Transverse colon (tissue), 4 donors: ENCODE results near the gene ATP11A. TPM values are rescaled to one million over a fixed set of nuclear protein-coding genes. Genes with fewer than 3 reads are reported as not detected.

Experiments used
- DNase-seq: peaks from one replicate; pipeline ENCODE4 v3.0.0-alpha.2; 2019
- H3K27ac ChIP-seq, 4 donors: fragments of 200-600 bp; sonication (generic); 2 replicates each; pipeline ENCODE4 v1.5.1; 2016 to 2018; ENCODE audit warnings: inconsistent platforms in 4 of 4
- H3K27me3 ChIP-seq: fragments of 200-600 bp; sonication (generic); 2 replicates; pipeline ENCODE4 v1.5.1; 2017; ENCODE audit warnings: inconsistent platforms
- H3K36me3 ChIP-seq, 4 donors: fragments of 200-600 bp; sonication (generic); 2 replicates each; pipeline ENCODE4 v1.5.1; 2017 to 2019; ENCODE audit warnings: inconsistent platforms in 4 of 4
- H3K4me1 ChIP-seq, 4 donors: fragments of 200-600 bp; sonication (generic); 2 replicates each; pipeline ENCODE4 v1.5.1; 2017 to 2020; ENCODE audit warnings: inconsistent platforms in 4 of 4
- H3K4me3 ChIP-seq, 4 donors: fragments of 200-600 bp; sonication (generic); 1 replicate in 1 of 4; 2 replicates in 3 of 4; pipeline versions ENCODE4 v1.5.1 to v1.6.1; 2017 to 2019; ENCODE audit warnings: inconsistent platforms in 4 of 4
- H3K9me3 ChIP-seq, 2 donors: fragments of 200-600 bp; sonication (generic); 2 replicates each; pipeline ENCODE4 v1.5.1; 2017 to 2019; ENCODE audit warnings: inconsistent platforms in 2 of 2
- CTCF ChIP-seq, 5 experiments: fragments of 200-600 bp in 3 of 5; fragments of 450-650 bp in 2 of 5; sonication (generic) in 3 of 5; IDR thresholded peaks; 1 replicate in 2 of 5; 2 replicates in 3 of 5; pipeline ENCODE4 v1.5.1; 2016 to 2017; ENCODE audit warnings: antibody characterized with exemption in 5 of 5, inconsistent platforms in 3 of 5, mild to moderate bottlenecking in 2 of 5, moderate library complexity in 1 of 5
- EP300 ChIP-seq: sonication (generic); formaldehyde crosslinking; IDR thresholded peaks from one replicate; pipeline ENCODE4 v1.6.1; 2017; ENCODE audit warnings: antibody characterized with exemption, low read depth
- POLR2A ChIP-seq: fragments of 450-650 bp; IDR thresholded peaks from one replicate; pipeline ENCODE4 v1.6.1; 2016; ENCODE audit warnings: antibody characterized with exemption, mild to moderate bottlenecking, moderate library complexity
- POLR2AphosphoS5 ChIP-seq, 3 donors: sonication (generic); formaldehyde crosslinking; IDR thresholded peaks; one replicate each; pipeline ENCODE4 v1.6.1; 2016; ENCODE audit warnings: antibody characterized with exemption in 3 of 3
- WGBS, 2 donors: methylation state at CpG; one replicate each; pipeline ENCODE4 v1.1.5; 2018; ENCODE audit warnings: low coverage in 1 of 2; 5-methylcytosine and 5-hydroxymethylcytosine counted together
- in situ Hi-C, 4 donors: fragments of 200-750 bp; cut with MboI; loops; one replicate each; pipeline versions ENCODE4 v1.15.0 to v1.15.1; 2017; ENCODE audit warnings: low sequenced_read_pairs in 3 of 4, low pct_ligation_motif_present in 1 of 4, low pct_unique_long_range_greater_than_20kb in 1 of 4
- intact Hi-C: fragments of 100-400 bp; cut with DNase I; formaldehyde crosslinking; loops from one replicate; pipeline ENCODE4 v1.15.1; 2023; ENCODE audit warnings: low total_unique reads
- total RNA-seq, 4 donors: library from RNA; depleted of rRNA; stranded (reverse); fragments of >200 nt; gene quantifications; one replicate each; pipeline ENCODE4 v1.1.0, GENCODE V29; 2016

ATP11A gene
- total RNA-seq, 4 donors from 2014 or later: 10.2 to 17.5 (median 13.3) TPM

DNA sequence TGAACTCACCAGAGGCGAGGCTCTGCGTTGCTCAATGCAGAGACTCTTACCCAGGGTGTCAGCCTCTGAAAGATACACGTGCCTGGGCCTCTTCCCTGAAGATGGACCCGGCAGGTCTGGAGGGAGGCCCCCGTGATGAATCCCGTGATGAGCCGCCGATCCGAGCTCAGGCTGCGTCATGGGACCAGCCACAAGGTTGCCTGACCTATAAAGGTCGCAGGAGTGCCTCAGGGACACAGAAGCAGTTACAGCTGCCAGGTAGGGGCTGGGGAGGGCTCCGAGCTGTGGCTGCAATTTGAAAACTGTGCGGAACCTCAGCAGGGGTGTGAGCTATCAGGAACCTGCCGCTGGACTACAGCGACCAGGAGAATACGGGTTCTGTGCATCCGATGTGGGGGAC lies 10.5 kb upstream of the ATP11A start:
- Histone ChIP-seq H3K27me3 (no peaks in the 10 kb centered on the region), H3K27ac (no peak overlapping the region), H3K36me3 (no peaks in the 10 kb centered on the region), H3K9me3 (no peaks in the 10 kb centered on the region), H3K4me1 (peaks cover 0 to 3% (median 0%) of the 10 kb centered on the region in 4 donors), H3K4me3 (no peak overlapping the region)
- in situ Hi-C loops (no loop called here), intact Hi-C loops (no loop called here)
- 90% methylated on average over 17 of the region's 17 CpGs; no CpG with 5 or more reads in 1 of the 2 donors for WGBS, 2 donors
- no peak for DNase-seq
- no peak for TF ChIP-seq CTCF (IDR thresholded peaks at IDR 0.05)
- no peak for TF ChIP-seq EP300
- TF ChIP-seq POLR2A: no peak
- no peak for TF ChIP-seq POLR2AphosphoS5 (IDR thresholded peaks at IDR 0.05)

- WGBS, 2 donors: 88% methylated on average over 20 of the region's 20 CpGs; no CpG with 5 or more reads in 1 of the 2 donors
- H3K27ac ChIP-seq: no peak overlapping the region
- DNase-seq: no peak
- TF ChIP-seq EP300 (no peak), POLR2AphosphoS5 (IDR thresholded peaks at IDR 0.05) (no peak), CTCF (IDR thresholded peaks at IDR 0.05) (no peak), POLR2A (no peak)
- H3K27me3 ChIP-seq: no peaks in the 10 kb centered on the region
- no peaks in the 10 kb centered on the region for H3K4me1 ChIP-seq
- H3K9me3 ChIP-seq: no peaks in the 10 kb centered on the region
- no peaks in the 10 kb centered on the region for H3K36me3 ChIP-seq
- intact Hi-C loops: loop anchor here (10.0 kb wide), 1 partner anchor 1405 kb away; no protein-coding TSS in a partner anchor
- no peak overlapping the region for H3K4me3 ChIP-seq
- in situ Hi-C loops: no loop called here
Observed at GRCh38 chr13:112679932-112680677, 9.7 kb upstream of the ATP11A start.

DNA sequence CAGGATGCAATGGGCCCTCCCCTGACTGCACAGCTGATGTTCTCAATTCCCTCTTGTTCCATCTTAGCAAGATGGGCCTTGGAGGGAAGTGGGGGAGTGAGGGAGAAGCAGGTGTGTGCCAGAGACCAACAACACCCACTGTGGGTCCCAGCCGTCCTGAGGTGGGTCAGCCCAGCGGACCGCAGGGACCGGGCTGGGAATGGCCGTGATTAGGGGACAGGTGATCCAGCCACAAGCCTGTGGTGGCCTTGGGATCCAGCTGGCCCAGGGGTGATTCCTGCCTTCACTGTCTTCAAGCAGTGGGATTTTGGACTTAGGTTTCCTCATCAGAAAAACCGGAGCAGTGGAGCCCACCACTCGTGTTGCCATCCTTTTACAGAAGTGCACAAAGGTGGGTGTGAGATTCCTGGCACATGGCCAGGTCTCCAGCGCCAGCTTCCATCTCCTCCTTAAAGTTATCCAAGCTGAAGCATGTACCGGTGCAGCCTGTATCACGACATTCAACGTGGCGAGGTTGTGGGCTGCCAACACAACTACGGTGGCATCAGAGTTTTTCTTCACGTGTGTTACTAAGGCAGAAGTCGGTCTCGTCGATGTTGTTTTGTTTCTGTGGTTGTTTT lies 9.0 kb upstream of the ATP11A start:
- DNase-seq: no peak
- H3K36me3 ChIP-seq: no peaks in the 10 kb centered on the region
- no peaks in the 10 kb centered on the region for H3K9me3 ChIP-seq
- no peaks in the 10 kb centered on the region for H3K27me3 ChIP-seq
- TF ChIP-seq CTCF (IDR thresholded peaks at IDR 0.05) (no peak), POLR2AphosphoS5 (IDR thresholded peaks at IDR 0.05) (no peak), EP300 (no peak), POLR2A (no peak)
- intact Hi-C loops (loop anchor here (10.0 kb wide), 1 partner anchor 1406 kb away; no protein-coding TSS in a partner anchor), in situ Hi-C loops (no loop called here)
- no peak overlapping the region for H3K4me3 ChIP-seq
- WGBS, 2 donors: 85 to 86% methylated on average over 4 to 17 of the region's 17 CpGs
- H3K27ac ChIP-seq: no peak overlapping the region
- H3K4me1 ChIP-seq: no peaks in the 10 kb centered on the region

GRCh38 chr13:112683581-112683980 lies 6.3 kb upstream of the ATP11A start:
- TF ChIP-seq POLR2A: no peak
- TF ChIP-seq EP300: no peak
- TF ChIP-seq CTCF (IDR thresholded peaks at IDR 0.05): no peak
- TF ChIP-seq POLR2AphosphoS5 (IDR thresholded peaks at IDR 0.05): no peak
- intact Hi-C loops: loop anchor here (10.0 kb wide), 1 partner anchor 1409 kb away; no protein-coding TSS in a partner anchor

More at GRCh38 chr13:112683581-112683980, 6.3 kb upstream of the ATP11A start:
- H3K4me3 ChIP-seq: no peak overlapping the region
- WGBS, 2 donors: 88 to 92% methylated on average over 6 to 10 of the region's 10 CpGs
- no peaks in the 10 kb centered on the region for H3K36me3 ChIP-seq
- in situ Hi-C loops: no loop called here
- H3K4me1 ChIP-seq: no peaks in the 10 kb centered on the region
- no peak overlapping the region for H3K27ac ChIP-seq
- H3K27me3 ChIP-seq: no peaks in the 10 kb centered on the region
- no peak for DNase-seq
- H3K9me3 ChIP-seq: no peaks in the 10 kb centered on the region
